Left ventricle myocardium superior (tissue), 1 donor: Measurements from ENCODE around the gene NDUFA13. TPM values are rescaled to one million over a fixed set of nuclear protein-coding genes. Genes with fewer than 3 reads are reported as not detected.

ENCODE experiments used
- ATAC-seq: fragments of 200-7000 bp; cut with Tn5 transposase; one replicate; pipeline ENCODE4 v1.9.1; 2020; ENCODE audit warnings: mild to moderate bottlenecking, moderate library complexity
- DNase-seq: peaks from one replicate; pipeline ENCODE4 v3.0.0-alpha.2; 2020
- intact Hi-C: fragments of 100-400 bp; cut with micrococcal nuclease; formaldehyde crosslinking; loops from one replicate; pipeline ENCODE4 v1.11.0; 2022
- total RNA-seq: library from RNA; stranded (reverse); fragmentation: NEBNext Ultra II Directional; extraction: Animal tissue kit (Norgen Biotek cat#: 25700); gene quantifications from one replicate; pipeline ENCODE4 v1.2.1, GENCODE V29; 2021
- donor health status: DM: no; HTN: yes; CAD: no; lungs with severe emphysema.

The NDUFA13 gene
- total RNA-seq, 1 donor from 2014 or later, result 1,297 TPM

GRCh38 chr19:19540715-19541515 lies 24.9 kb downstream of the NDUFA13 start:
- intact Hi-C loops, result no loop called here
- ATAC-seq, result peak; percentile 14
- peak; percentile 57 for DNase-seq

DNA sequence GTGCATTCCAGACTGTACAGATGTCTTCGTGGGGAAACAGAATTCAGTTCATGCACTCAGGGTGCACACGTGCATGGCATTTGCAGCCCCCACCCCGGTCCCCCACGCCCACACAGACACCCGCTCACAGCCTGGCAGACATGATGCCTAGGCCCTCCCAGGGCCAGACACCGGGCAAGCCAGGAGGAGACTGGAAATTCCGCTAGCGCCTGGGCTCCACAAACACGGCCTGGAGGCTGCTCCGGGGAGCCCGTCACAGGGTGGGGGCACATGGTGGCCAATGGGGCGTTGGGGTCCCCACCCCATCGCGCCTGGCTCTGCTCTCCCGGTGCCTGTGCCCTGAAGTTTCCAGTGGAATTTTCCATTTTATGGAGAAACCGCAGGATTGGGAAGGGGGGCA lies 25.6 kb downstream of the NDUFA13 start:
- DNase-seq, result no peak
- ATAC-seq, result no peak
- intact Hi-C loops, result no loop called here

DNA sequence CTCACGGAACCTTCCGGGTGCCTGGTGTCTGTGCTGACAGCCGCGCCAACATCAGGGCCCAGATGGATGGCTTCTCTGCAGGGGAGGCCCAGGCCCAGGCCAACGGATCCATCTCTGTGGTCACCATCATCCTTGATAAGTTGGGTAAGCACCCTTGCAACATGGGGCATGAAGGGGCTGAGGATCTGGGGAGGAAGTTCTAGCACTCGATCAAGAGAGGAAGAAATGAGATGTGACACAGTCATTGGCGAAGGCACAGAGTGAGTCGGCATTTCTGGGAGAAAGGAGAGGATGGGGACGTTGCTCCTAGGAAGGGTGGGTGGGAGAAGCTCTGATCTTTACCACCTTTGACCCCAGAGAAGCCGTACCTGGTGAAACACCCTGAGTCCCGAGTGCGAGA lies 26.5 kb downstream of the NDUFA13 start:
- no peak for DNase-seq
- ATAC-seq, result no peak
- intact Hi-C loops, result no loop called here

DNA sequence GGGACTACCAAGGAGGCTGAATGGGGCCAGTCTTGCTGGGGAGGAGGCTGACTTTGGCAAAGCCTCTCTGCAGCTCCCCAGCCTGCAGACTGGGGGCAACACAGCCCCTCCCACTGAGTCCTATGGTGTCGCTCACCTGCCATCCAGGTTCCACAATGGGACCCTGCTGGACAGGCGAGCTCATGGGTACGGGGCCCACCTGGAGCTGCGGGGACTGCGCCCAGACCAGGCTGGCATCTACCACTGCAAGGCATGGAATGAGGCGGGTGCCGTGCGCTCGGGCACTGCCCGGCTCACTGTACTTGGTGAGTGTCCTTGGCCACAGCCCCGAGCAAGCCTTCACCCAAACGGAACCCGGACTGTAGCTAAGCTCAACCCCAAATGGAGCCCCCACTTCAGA lies 27.1 kb downstream of the NDUFA13 start:
- DNase-seq (no peak), ATAC-seq (no peak)
- intact Hi-C loops, result no loop called here

GRCh38 chr19:19543640-19544039 lies 27.6 kb downstream of the NDUFA13 start:
- no peak for DNase-seq
- ATAC-seq, result no peak
- intact Hi-C loops, result no loop called here

GRCh38 chr19:19544257-19544953 lies 28.4 kb downstream of the NDUFA13 start:
- DNase-seq, result no peak
- intact Hi-C loops, result no loop called here

GRCh38 chr19:19544954-19545591 lies 29.0 kb downstream of the NDUFA13 start:
- ATAC-seq, result no peak
- DNase-seq, result no peak

More at GRCh38 chr19:19544257-19544953, 28.4 kb downstream of the NDUFA13 start:
- no peak for ATAC-seq

DNA sequence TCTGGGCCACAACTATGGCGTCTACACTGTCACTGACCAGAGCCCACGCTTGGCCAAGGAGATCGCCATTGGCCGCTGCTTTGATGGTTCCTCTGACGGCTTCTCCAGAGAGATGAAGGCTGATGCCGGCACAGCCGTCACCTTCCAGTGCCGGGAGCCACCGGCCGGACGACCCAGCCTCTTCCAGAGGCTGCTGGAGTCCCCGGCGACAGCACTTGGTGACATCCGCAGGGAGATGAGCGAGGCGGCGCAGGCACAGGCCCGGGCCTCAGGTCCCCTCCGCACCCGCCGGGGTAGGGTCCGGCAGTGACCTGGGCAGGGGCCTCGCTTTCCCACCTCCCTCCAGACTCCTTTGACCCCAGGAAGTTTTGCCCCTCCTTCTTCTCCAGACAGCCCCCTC lies 29.7 kb downstream of the NDUFA13 start:
- DNase-seq, result no peak
- intact Hi-C loops, result no loop called here
- no peak for ATAC-seq

More at GRCh38 chr19:19544954-19545591, 29.0 kb downstream of the NDUFA13 start:
- intact Hi-C loops, result no loop called here

- intact Hi-C loops, result no loop called here
- DNase-seq (peak; percentile 79), ATAC-seq (peak; percentile 88)
Measured at GRCh38 chr19:19546751-19547162, 30.7 kb downstream of the NDUFA13 start.

GRCh38 chr19:19547674-19548336 lies 31.8 kb downstream of the NDUFA13 start:
- intact Hi-C loops, result no loop called here
- ATAC-seq, result peak; percentile 72
- peak; percentile 69 for DNase-seq

DNA sequence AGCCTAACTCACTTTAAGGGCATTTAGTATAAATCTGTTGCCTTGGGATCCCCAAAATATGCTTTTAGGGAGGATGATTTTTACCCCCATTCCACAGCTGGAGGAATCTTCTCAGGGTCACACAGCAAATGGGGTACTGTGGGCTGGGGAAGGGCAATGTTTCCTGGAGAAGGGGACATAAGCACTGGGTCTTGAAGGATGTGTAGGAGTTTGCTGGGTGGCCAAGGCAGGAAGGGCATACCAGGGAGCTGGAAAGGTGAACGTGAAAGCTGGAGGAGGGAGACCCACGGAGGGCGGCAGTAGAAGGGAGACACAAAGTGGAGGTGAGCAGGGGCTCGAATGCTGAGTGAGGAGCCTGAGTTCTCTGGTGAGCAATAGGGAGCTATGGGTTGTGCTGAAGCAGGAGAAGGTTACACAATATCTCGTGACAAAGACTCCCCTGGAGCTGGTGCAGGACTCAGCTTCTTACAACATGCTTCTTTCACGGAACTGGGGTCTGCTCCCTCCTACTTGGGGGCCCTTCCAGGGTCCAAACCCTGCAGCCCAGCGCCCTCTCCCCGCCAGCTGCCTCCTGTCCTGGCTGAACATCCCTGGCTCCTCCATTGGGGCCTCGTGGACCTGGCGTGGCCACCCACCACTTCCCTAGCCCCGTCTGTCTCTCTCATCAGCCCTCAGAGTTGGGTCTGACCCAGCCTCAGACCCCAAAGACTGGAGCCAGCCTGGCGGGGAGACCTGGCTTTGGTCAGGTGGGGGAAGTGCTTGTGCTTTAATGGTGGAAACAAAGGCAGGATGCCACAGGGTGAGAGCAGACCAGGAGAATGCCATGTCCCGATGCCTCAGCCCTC lies 33.1 kb downstream of the NDUFA13 start:
- no peak for DNase-seq
- intact Hi-C loops, result no loop called here
- ATAC-seq, result no peak

DNA sequence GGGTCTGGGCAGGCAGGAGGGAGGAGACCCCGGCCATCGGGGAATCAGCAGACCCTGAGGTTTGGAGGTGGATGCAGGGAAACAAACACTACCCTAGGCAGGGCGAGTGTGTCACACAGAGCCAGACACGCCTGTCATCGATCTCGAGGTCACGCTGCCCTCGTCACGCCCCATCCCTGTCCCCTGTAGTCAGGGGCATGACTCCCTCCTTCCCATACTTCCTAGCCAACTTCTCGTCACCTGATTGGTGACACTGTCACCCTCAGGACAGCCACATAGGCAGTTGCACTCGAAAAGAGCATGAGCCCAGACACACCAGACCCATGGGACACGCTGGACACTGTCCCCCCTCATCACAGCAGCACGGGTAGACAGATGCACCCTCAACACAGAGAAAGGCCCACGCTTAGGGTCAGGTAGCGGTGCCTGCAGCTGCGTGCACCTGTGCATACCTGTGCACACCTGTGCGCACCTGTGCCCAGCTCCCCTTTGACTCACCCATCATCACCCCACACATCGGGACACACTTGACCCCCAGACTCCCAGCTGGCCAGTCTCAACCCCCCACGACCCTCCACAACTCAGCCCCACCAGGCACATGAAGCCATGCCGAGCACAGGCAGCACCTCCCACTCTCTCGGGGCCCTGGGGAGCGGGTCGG lies 33.9 kb downstream of the NDUFA13 start:
- no peak for ATAC-seq
- intact Hi-C loops, result no loop called here

GRCh38 chr19:19550485-19550929 lies 34.5 kb downstream of the NDUFA13 start:
- intact Hi-C loops, result no loop called here
- ATAC-seq (no peak), DNase-seq (no peak)

More for the DNA sequence above, 33.9 kb downstream of the NDUFA13 start:
- DNase-seq, result no peak

GRCh38 chr19:19550972-19551852 lies 35.2 kb downstream of the NDUFA13 start:
- intact Hi-C loops, result no loop called here
- DNase-seq, result no peak
- ATAC-seq, result no peak

- ATAC-seq (no peak), DNase-seq (no peak)
- intact Hi-C loops, result no loop called here
Measured at GRCh38 chr19:19551853-19552192, 35.8 kb downstream of the NDUFA13 start.

DNA sequence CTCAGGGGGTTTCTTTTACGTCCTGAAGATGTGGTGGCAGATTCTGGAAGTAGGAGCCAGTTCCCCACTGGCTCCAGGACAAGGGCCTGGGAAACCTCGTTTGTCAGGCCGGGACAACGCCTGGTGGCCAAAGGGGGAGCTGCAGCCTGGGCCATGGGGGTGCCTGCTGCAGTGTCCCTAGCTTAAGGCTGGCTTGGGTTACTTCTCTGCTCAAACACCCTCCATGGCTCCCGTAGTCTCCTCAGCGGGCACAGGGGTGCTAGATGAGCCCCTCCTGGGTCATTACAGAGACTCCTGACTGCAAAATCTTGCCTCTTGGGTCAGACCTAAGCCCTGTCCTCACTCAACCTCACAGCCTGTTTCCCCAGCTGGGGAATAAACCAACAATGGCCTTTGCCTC lies 36.8 kb downstream of the NDUFA13 start:
- ATAC-seq, result no peak
- intact Hi-C loops, result no loop called here
- no peak for DNase-seq

DNA sequence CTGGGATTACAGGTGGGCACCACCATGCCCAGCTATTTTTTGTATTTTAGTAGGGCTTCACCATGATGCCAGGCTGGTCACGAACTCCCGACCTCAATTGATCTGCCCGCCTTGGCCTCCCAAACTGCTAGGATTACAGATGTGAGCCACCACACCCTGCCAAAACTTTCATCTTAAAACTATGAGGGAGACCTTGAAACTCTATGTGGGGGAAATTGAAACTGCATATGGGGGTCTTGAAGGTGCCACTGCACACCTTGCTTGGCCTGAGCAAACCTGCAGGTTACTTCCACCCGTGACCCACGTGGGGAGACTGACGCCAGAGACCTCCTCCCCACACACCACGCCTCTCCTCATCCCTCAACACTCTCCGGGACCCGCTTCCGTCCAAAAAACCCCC lies 37.6 kb downstream of the NDUFA13 start:
- ATAC-seq (no peak), DNase-seq (no peak)
- intact Hi-C loops, result no loop called here
